ENCODE data around the gene SMYD3. TPM values are rescaled to one million over a fixed set of nuclear protein-coding genes. Genes with fewer than 3 reads are reported as not detected.

Gene SMYD3
- total and polyA plus RNA-seq, 10 of the 15 experiments (the other 5 are each of a cell fraction or from before 2014, with no cell fraction given), result 18.3 to 54.0 (median 24.8) TPM

DNA sequence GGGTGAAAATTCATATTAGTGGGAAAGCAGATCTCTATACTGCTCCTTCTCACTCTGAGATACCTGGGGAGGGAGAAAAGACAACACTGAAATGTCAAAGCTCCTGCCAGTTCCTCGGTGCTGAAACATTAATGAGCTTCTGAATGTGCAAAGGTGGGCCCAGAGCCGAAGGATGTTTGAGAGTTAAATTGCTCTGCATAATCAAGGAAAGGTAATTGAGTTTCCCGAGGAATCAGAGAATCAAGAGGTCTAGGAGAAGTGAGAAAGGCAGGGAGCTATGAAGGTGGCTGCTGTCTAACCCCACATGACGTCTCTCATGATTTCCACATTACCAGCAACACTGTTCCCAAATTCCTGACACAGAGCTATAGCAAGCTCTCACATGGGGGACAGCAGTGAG, 346.7 kb downstream of the SMYD3 start:
- no peak for FAIRE-seq

More for the DNA sequence above, 346.7 kb downstream of the SMYD3 start:
- no peak overlapping the region for H3K9ac ChIP-seq (ENCODE audit: control insufficient read depth, insufficient read depth, low read length)
- no peak overlapping the region for H3K27ac ChIP-seq (ENCODE audit: control insufficient read depth, insufficient read depth)
- ATAC-seq (no peak), DNase-seq (ENCODE audit: low read depth, low spot score) (no peak)
- H3K9me3 ChIP-seq (replicated peaks; ENCODE audit: control insufficient read depth, insufficient read depth, low read length), result no peaks in the 10 kb centered on the region
- RAD21 ChIA-PET (ENCODE audit: unreplicated experiment), result no interaction called here
- CTCF ChIA-PET, result interaction anchor here (1.8 kb wide), 1 partner anchor 15 kb away, joined by 4 read pairs; no protein-coding TSS in a partner anchor
- no peaks in the 10 kb centered on the region for H3K27me3 ChIP-seq (replicated peaks in 1 of 2; ENCODE audit: control insufficient read depth in 2 of 2, insufficient read depth in 2 of 2, low read length in 1 of 2)
- H2AFZ ChIP-seq (ENCODE audit: control insufficient read depth, low read depth, low read length), result no peak overlapping the region
- POLR2A ChIA-PET, result no interaction called here
- TF ChIP-seq FOS (IDR thresholded peaks at IDR 0.05; ENCODE audit: borderline replicate concordance, extremely low read depth, insufficient read length) (no peak), RCOR1 (conservative IDR thresholded peaks at IDR 0.05; ENCODE audit: low read depth, low read length) (no peak), TBL1XR1 (IDR thresholded peaks at IDR 0.05; ENCODE audit: low read depth, low read length) (no peak), ZNF24 (IDR thresholded peaks at IDR 0.05) (no peak), TCF12 (IDR thresholded peaks at IDR 0.05; ENCODE audit: low read depth, low read length) (no peak), GABPA (IDR thresholded peaks at IDR 0.05; ENCODE audit: low read depth) (no peak), ZNF622 (IDR thresholded peaks at IDR 0.05) (no peak), SREBF2 (IDR thresholded peaks at IDR 0.05; ENCODE audit: low read length) (no peak), NFYB (IDR thresholded peaks at IDR 0.05; ENCODE audit: insufficient read depth, low read depth, low read length) (no peak), BRCA1 (IDR thresholded peaks at IDR 0.05; ENCODE audit: low read depth, low read length) (no peak), NFXL1 (IDR thresholded peaks at IDR 0.05; ENCODE audit: borderline replicate concordance) (no peak), RFX5 (IDR thresholded peaks at IDR 0.05; ENCODE audit: low read depth, low read length) (no peak), ESRRA (IDR thresholded peaks at IDR 0.05; ENCODE audit: low read length) (no peak), SMAD5 (IDR thresholded peaks at IDR 0.05; ENCODE audit: low read depth) (no peak), JUNB (IDR thresholded peaks at IDR 0.05) (no peak), SIX5 (IDR thresholded peaks at IDR 0.05; ENCODE audit: low read depth, low read length, severe bottlenecking) (no peak)
- TF ChIP-seq, protein P1, sequence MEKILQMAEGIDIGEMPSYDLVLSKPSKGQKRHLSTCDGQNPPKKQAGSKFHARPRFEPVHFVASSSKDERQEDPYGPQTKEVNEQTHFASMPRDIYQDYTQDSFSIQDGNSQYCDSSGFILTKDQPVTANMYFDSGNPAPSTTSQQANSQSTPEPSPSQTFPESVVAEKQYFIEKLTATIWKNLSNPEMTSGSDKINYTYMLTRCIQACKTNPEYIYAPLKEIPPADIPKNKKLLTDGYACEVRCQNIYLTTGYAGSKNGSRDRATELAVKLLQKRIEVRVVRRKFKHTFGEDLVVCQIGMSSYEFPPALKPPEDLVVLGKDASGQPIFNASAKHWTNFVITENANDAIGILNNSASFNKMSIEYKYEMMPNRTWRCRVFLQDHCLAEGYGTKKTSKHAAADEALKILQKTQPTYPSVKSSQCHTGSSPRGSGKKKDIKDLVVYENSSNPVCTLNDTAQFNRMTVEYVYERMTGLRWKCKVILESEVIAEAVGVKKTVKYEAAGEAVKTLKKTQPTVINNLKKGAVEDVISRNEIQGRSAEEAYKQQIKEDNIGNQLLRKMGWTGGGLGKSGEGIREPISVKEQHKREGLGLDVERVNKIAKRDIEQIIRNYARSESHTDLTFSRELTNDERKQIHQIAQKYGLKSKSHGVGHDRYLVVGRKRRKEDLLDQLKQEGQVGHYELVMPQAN (conservative IDR thresholded peaks at IDR 0.05), result no peak
- TF ChIP-seq, protein P2, sequence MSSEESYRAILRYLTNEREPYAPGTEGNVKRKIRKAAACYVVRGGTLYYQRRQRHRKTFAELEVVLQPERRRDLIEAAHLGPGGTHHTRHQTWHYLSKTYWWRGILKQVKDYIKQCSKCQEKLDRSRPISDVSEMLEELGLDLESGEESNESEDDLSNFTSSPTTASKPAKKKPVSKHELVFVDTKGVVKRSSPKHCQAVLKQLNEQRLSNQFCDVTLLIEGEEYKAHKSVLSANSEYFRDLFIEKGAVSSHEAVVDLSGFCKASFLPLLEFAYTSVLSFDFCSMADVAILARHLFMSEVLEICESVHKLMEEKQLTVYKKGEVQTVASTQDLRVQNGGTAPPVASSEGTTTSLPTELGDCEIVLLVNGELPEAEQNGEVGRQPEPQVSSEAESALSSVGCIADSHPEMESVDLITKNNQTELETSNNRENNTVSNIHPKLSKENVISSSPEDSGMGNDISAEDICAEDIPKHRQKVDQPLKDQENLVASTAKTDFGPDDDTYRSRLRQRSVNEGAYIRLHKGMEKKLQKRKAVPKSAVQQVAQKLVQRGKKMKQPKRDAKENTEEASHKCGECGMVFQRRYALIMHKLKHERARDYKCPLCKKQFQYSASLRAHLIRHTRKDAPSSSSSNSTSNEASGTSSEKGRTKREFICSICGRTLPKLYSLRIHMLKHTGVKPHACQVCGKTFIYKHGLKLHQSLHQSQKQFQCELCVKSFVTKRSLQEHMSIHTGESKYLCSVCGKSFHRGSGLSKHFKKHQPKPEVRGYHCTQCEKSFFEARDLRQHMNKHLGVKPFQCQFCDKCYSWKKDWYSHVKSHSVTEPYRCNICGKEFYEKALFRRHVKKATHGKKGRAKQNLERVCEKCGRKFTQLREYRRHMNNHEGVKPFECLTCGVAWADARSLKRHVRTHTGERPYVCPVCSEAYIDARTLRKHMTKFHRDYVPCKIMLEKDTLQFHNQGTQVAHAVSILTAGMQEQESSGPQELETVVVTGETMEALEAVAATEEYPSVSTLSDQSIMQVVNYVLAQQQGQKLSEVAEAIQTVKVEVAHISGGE (CRISPR knock-in tag; IDR thresholded peaks at IDR 0.05), result no peak
- H3K4me3 ChIP-seq, result no peak overlapping the region
- no peaks in the 10 kb centered on the region for H3K36me3 ChIP-seq (ENCODE audit: control insufficient read depth in 2 of 2, insufficient read depth in 2 of 2, low read length in 1 of 2)
- SMC1A ChIA-PET (ENCODE audit: uncharacterized antibody, unreplicated experiment), result interaction anchor here (0.6 kb wide), 1 partner anchor 1727 kb away, joined by 3 read pairs; no protein-coding TSS in a partner anchor
- no peaks in the 10 kb centered on the region for H3K79me2 ChIP-seq (ENCODE audit: control insufficient read depth, insufficient read depth, low read length)
- no TSS peak for BruUV-seq (replicated peaks)
- H3K4me1 ChIP-seq (ENCODE audit: control insufficient read depth, insufficient read depth, low read length), result no peaks in the 10 kb centered on the region
- intact Hi-C loops (cut with micrococcal nuclease; ENCODE audit: unreplicated experiment), result no loop called here
- WGBS (ENCODE audit: insufficient coverage, insufficient replicate concordance, low lambda C conversion rate, missing lambda C conversion rate), result 82% methylated on average over 4 of the region's 4 CpGs
- in situ Hi-C loops (cut with MboI), result no loop called here
- no peaks in the 10 kb centered on the region for H4K20me1 ChIP-seq (ENCODE audit: control insufficient read depth, insufficient read depth)
- H3K4me2 ChIP-seq (ENCODE audit: control insufficient read depth, insufficient read depth), result no peak overlapping the region
